Stimulated activated CD8-positive, alpha-beta memory T cell treated with anti-CD3 and anti-CD28 coated beads, Interleukin-12 subunit alpha, Interleukin-12 subunit beta, amount 100 ng/mL, for 1 hour (primary cell): ENCODE measurements around the gene IFNW1.

Experiments
- DNase-seq: peaks from one replicate; pipeline ENCODE4 v3.0.0-alpha.2; 2020; ENCODE audit warnings: low read depth

The IFNW1 gene

DNA sequence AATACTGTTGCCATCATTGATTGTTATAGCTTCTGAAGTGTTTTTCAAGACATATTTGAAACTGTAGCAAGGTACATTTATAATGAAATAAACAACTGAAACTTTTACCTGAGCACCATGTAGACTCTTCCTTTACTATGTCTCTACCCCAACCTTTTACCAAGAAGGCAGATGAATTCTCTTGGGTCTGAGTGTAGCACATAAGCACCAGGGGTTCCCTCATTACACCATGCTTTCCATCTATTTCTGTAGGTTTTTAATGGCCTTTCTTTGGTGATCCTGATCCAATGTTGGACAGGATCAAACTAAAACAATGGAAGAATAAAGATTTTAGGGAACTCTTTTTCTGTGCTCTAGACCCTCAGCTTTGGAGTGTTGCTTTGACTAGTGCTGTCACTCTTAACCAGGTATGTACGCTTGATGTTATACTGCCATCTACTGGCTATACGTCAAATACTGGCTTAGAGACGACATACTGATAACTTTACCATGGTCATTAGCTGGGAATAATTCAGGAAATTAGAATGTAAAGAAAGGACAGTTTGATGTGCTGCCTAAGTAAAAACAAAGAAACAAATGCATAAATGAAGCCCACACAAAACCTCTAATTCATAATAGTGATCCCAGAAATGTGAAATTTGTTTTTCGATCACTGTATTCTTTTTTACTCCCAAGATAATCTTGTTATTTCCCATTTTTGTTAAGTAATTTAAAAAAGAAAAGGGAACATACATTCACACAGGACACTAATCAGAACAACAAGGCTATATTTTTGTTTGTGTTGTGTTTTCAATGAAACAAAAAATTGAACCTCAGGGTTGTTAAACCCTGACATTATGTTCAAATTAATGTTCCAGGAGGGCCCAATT lies 30.7 kb downstream of the IFNW1 start:
- DNase-seq = no peak

DNA sequence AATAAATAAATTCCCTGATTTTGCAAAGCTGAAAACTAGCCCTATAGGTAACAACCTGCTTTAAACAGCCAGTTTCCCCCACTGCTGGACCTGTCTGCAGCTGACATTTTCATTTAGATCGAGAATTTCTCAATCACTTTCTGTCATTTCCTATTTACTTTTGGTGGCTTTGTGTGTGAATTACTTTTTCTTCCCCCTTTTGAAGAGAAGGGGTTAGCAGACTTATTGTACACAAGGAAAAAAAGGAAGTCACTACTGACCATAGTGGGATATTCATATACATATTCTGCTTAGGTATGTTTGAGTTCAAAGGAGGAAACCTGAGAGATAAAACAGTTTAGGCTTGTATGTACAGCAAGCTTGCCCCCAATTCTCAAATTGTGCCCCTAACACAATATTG lies 36.8 kb downstream of the IFNW1 start:
- DNase-seq = no peak

DNA sequence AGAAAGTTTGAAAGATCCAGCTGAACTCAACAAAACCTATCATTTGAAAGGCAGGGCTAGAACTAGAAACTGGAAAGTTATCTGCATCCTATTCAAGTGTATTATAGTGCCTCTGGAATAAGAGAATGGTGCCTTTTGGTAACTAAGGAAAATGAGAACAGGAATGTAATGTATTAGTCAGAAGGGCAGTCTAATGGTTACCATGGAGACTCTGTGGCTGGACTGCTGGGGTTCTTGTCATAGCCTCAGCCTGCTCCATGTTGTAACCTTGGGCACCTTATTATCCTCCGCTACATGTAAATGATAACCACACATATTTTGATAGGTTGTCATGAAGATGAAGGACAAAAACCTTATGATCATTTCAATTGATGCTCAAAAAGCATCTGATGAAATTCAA lies 39.3 kb downstream of the IFNW1 start:
- DNase-seq = no peak

DNA sequence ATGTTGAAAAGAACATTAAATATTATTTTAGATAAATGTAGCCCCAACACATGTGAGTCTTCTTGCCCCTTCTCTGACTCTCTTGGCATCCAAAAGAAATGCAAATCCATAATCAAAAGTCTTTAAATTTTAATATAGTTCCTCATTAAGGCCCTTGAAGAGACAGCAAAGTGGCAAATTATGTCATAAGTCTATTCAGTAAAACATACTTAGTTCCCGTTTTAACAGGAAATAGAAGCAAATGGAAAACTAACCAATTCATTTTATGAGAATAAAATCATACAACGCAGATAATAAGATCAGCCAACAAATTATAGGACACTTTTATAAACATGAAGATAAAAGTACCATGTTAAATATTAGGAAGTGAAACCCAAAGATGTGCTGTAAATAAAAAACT lies 43.8 kb downstream of the IFNW1 start:
- no peak for DNase-seq

DNA sequence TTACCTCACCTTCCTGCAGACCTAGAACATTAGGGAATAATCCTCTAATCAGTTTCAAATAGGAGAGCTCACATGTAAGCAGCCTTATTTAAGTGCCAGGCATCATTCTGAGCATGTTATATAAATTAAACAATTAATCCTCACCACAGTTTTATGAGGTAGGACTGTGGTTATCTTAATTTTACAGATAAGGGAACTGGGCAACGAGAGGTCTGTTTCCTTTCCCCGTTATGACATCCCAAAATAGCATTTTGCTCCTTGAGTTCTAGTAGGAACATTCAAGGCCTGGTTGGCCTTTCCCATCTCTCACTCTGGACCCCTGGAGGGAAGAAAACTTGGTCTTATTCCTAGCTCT lies 44.8 kb downstream of the IFNW1 start:
- no peak for DNase-seq

DNA sequence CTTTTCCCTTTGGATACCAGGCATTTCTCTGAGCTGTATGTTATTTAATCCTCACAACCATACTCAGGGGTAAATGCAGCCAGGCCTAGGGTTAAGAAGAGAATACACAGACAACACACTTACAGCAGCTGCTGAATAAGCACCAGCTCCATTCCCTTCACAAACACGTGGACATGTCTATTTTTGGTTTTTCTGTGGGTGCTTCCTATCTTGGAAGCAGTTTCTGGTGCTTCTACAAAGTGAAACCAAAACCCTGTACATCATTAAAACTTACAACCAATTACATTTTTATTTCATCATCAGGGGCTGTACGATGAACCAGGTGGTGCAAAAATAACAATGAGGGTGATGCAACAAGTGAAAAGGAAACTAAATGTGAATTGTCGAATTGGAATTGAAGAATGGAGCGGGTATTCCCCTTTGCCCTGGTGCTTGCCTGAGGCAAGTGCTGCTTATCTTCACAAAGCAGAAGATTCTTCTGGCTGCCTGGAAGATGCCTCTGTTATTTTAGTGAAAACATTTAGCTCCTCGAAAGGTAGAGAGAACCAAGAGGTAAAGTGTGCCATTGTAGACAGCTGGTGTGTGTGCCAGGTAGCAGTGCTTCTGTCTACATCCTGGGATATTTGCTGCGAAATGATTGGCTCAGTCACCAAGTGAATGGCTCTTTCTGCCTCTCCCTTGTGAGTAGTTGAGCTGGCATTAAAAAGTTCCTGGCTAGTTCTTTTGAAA lies 45.3 kb downstream of the IFNW1 start:
- no peak for DNase-seq

DNA sequence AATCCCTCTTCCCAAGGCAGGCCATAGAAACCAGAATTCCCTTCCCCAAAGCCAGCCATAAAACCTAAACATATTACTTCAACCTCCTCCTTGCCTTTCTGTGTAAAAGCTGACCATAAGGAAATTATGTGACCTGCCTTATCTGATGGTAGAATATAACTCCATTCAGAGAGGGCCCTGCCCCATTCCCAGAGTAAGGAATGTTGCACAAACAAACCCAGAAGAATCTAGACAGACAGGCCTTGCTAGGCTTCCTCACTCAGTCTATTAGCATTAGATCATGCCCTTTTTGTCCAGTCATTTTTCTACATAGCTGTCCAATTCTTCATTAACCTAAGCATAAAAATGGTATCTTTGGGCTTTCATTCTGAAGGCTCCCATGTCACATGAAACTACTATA lies 46.1 kb downstream of the IFNW1 start:
- no peak for DNase-seq
